22Rv1 (cell line): ENCODE data around the gene NRCAM.

Experiments used
- CTCF ChIP-seq: fragments of 450-650 bp; IDR thresholded peaks from 2 replicates; pipeline ENCODE4 v1.5.1; 2017; ENCODE audit warnings: mild to moderate bottlenecking
- ZFX ChIP-seq: fragments of 450-650 bp; IDR thresholded peaks from 2 replicates; pipeline ENCODE4 v1.6.1; 2017; ENCODE audit warnings: antibody characterized with exemption, borderline replicate concordance

- TF ChIP-seq CTCF (no peak), ZFX (no peak)
Observed at GRCh38 chr7:108239501-108240225, 216.6 kb downstream of the NRCAM start.
